H9 (cell line): Measurements from ENCODE around the gene BRI3. TPM values are rescaled to one million over a fixed set of nuclear protein-coding genes. Genes with fewer than 3 reads are reported as not detected.

ENCODE experiments used
- DNase-seq: peaks from one replicate; pipeline ENCODE4 v3.0.0-alpha.2; 2017
- H2AFZ ChIP-seq: one replicate; pipeline ENCODE4 v1.6.1; 2013; ENCODE audit warnings: mild to moderate bottlenecking, low read length, control low read depth, moderate library complexity
- H2AK5ac ChIP-seq: 2 replicates; pipeline ENCODE4 v1.6.1; 2013; ENCODE audit warnings: low read length, control low read depth, mixed read lengths; ENCODE audit not compliant: insufficient read length
- H2BK120ac ChIP-seq: one replicate; pipeline ENCODE4 v1.6.1; 2013; ENCODE audit warnings: low read depth, mild to moderate bottlenecking, low read length, control low read depth, inconsistent platforms; ENCODE audit not compliant: poor library complexity, severe bottlenecking
- H2BK12ac ChIP-seq: 2 replicates; pipeline ENCODE4 v1.6.1; 2013; ENCODE audit warnings: low read length, control low read depth, mixed read lengths, low read depth; ENCODE audit not compliant: insufficient read length
- H2BK15ac ChIP-seq: 2 replicates; pipeline ENCODE4 v1.6.1; 2013; ENCODE audit warnings: low read depth, low read length, control low read depth
- H2BK20ac ChIP-seq: one replicate; pipeline ENCODE4 v1.6.1; 2013; ENCODE audit warnings: low read depth, mild to moderate bottlenecking, low read length, control low read depth, inconsistent platforms; ENCODE audit not compliant: poor library complexity, severe bottlenecking
- H2BK5ac ChIP-seq: 2 replicates; pipeline ENCODE4 v1.6.1; 2013; ENCODE audit warnings: low read length, control low read depth, mixed read lengths; ENCODE audit not compliant: insufficient read length
- H3K14ac ChIP-seq: 2 replicates; pipeline ENCODE4 v1.6.1; 2013; ENCODE audit warnings: low read length, control low read depth; ENCODE audit not compliant: insufficient read depth
- H3K18ac ChIP-seq: 2 replicates; pipeline ENCODE4 v1.6.1; 2013; ENCODE audit warnings: low read depth, mild to moderate bottlenecking, mixed read lengths, low read length, control low read depth; ENCODE audit not compliant: insufficient read length
- H3K23ac ChIP-seq: 2 replicates; pipeline ENCODE4 v1.6.1; 2013; ENCODE audit warnings: low read length, control low read depth, mixed read lengths, low read depth; ENCODE audit not compliant: insufficient read length
- H3K23me2 ChIP-seq: 2 replicates; pipeline ENCODE4 v1.6.1; 2013; ENCODE audit warnings: low read depth, mild to moderate bottlenecking, mixed read lengths, low read length, control low read depth; ENCODE audit not compliant: insufficient read length, poor library complexity, severe bottlenecking
- H3K27ac ChIP-seq: 2 replicates; pipeline ENCODE4 v1.5.1; 2013; ENCODE audit warnings: low read length, control low read depth, mixed read lengths, low read depth; ENCODE audit not compliant: insufficient read length
- H3K27me3 ChIP-seq: 2 replicates; pipeline ENCODE4 v1.6.1; 2013; ENCODE audit warnings: low read length, control low read depth, inconsistent platforms; ENCODE audit not compliant: insufficient read depth
- H3K4ac ChIP-seq: 2 replicates; pipeline ENCODE4 v1.6.1; 2013; ENCODE audit warnings: low read depth, mild to moderate bottlenecking, control low read depth, inconsistent platforms, low read length, moderate library complexity
- H3K4me1 ChIP-seq: 2 replicates; pipeline ENCODE4 v1.6.1; 2013; ENCODE audit warnings: low read length, control low read depth, inconsistent platforms; ENCODE audit not compliant: insufficient read depth
- H3K4me2 ChIP-seq: 2 replicates; pipeline ENCODE4 v1.6.1; 2013; ENCODE audit warnings: low read length, control low read depth, mixed read lengths; ENCODE audit not compliant: insufficient read length, insufficient read depth
- H3K56ac ChIP-seq: 2 replicates; pipeline ENCODE4 v1.6.1; 2013; ENCODE audit warnings: low read depth, mild to moderate bottlenecking, mixed read lengths, low read length, control low read depth; ENCODE audit not compliant: insufficient read length
- H3K79me1 ChIP-seq: 2 replicates; pipeline ENCODE4 v1.6.1; 2013; ENCODE audit warnings: low read depth, mild to moderate bottlenecking, moderate library complexity, low read length, control low read depth, inconsistent platforms; ENCODE audit not compliant: insufficient read depth, poor library complexity, severe bottlenecking
- H3K79me2 ChIP-seq: 2 replicates; pipeline ENCODE4 v1.6.1; 2013; ENCODE audit warnings: low read length, control low read depth, inconsistent platforms; ENCODE audit not compliant: insufficient read depth
- H3K9ac ChIP-seq: 2 replicates; pipeline ENCODE4 v1.6.1; 2013; ENCODE audit warnings: low read length, control low read depth, mixed read lengths; ENCODE audit not compliant: insufficient read length; ENCODE audit errors: extremely low read depth
- H3K9me3 ChIP-seq: one replicate; pipeline ENCODE4 v1.6.1; 2013; ENCODE audit warnings: low read depth, low read length, inconsistent platforms; ENCODE audit not compliant: control insufficient read depth
- H3T11ph ChIP-seq: one replicate; pipeline ENCODE4 v1.6.1; 2013; ENCODE audit warnings: mild to moderate bottlenecking, low read length, control low read depth, inconsistent platforms
- H4K20me1 ChIP-seq: one replicate; pipeline ENCODE4 v1.6.1; 2013; ENCODE audit not compliant: control insufficient read depth, insufficient read length, insufficient read depth
- H4K5ac ChIP-seq: 2 replicates; pipeline ENCODE4 v1.6.1; 2013; ENCODE audit warnings: low read depth, mild to moderate bottlenecking, mixed read lengths, low read length, control low read depth; ENCODE audit not compliant: insufficient read length
- H4K8ac ChIP-seq: replicated peaks from 2 replicates; pipeline ENCODE4 v1.6.1; 2013; ENCODE audit warnings: low read length, control low read depth, mixed read lengths, low read depth; ENCODE audit not compliant: insufficient read length
- H4K91ac ChIP-seq: 2 replicates; pipeline ENCODE4 v1.6.1; 2013; ENCODE audit warnings: low read depth, mild to moderate bottlenecking, moderate library complexity, mixed read lengths, low read length, control low read depth; ENCODE audit not compliant: insufficient read length
- H3K27ac Mint-ChIP-seq, 3 experiments: 2 replicates in 2 of 3; 3 replicates in 1 of 3; pipeline ENCODE4 v1.8.0; 2020 to 2021; ENCODE audit warnings: mixed read lengths in 3 of 3, mild to moderate bottlenecking in 1 of 3, moderate library complexity in 1 of 3
- H3K27me3 Mint-ChIP-seq: 2 replicates; pipeline ENCODE4 v1.8.0; 2021; ENCODE audit warnings: low read depth, mild to moderate bottlenecking, moderate library complexity, mixed read lengths
- H3K36me3 Mint-ChIP-seq, 3 experiments: 2 replicates in 2 of 3; 3 replicates in 1 of 3; pipeline ENCODE4 v1.8.0; 2020 to 2021; ENCODE audit warnings: low read depth in 3 of 3, mixed read lengths in 3 of 3; ENCODE audit not compliant: insufficient read depth in 1 of 3
- H3K4me1 Mint-ChIP-seq, 2 experiments: 2 replicates each; pipeline ENCODE4 v1.8.0; 2020; ENCODE audit warnings: mixed read lengths in 2 of 2
- H3K4me3 Mint-ChIP-seq, 2 experiments: 2 replicates in 1 of 2; 3 replicates in 1 of 2; pipeline ENCODE4 v1.8.0; 2020 to 2021; ENCODE audit warnings: mild to moderate bottlenecking in 2 of 2, mixed read lengths in 2 of 2, moderate library complexity in 1 of 2
- H3K9me3 Mint-ChIP-seq, 2 experiments: 2 replicates in 1 of 2; 3 replicates in 1 of 2; pipeline ENCODE4 v1.8.0; 2020; ENCODE audit warnings: mild to moderate bottlenecking in 2 of 2, mixed read lengths in 2 of 2, moderate library complexity in 1 of 2
- WGBS: extraction: QIAGEN DNeasy Blood & Tissue Kit; methylation state at CpG from one replicate; pipeline ENCODE4 v1.1.7; 2013; ENCODE audit warnings: missing lambda C conversion rate, low lambda C conversion rate, mixed read lengths; ENCODE audit not compliant: insufficient read length; ENCODE audit errors: extremely low coverage; 5-methylcytosine and 5-hydroxymethylcytosine counted together
- total RNA-seq: library from RNA; stranded (reverse); gene quantifications from 2 replicates; pipeline ENCODE4 v1.2.1, GENCODE V29; 2021
- TF ChIP-seq, protein P1 (sequence below): fragments of 200-600 bp; sonication (generic); conservative IDR thresholded peaks from 3 replicates; pipeline ENCODE4 v1.8.0; 2021; ENCODE audit warnings: antibody characterized with exemption, mild to moderate bottlenecking

The BRI3 gene
- total RNA-seq, 1 experiment from 2014 or later: 102 TPM

DNA sequence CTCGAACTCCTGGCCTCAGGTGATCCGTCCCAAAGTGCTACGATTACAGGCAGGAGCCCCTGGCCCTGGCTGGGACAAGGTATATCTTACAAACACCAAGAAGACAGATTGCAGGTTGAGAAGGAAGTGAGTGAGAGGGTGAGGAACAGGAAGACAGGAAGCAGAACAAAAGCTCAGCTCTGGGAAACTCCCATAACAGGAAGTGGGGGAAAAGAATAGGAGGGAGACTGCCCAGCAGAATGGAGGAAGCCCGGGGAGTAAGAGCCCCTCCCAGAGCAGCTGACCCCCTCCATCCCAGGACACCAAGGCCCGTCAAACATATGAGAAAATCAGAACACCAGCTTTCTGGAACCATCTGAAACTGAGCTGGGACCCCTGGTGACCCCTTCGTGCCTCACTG is 32.4 kb upstream of the BRI3 start:
- no peaks in the 10 kb centered on the region for H3K27me3 Mint-ChIP-seq
- no peak for DNase-seq
- no peak overlapping the region for H3K4me3 Mint-ChIP-seq
- Histone ChIP-seq H2AFZ (no peak overlapping the region), H3K4me1 (no peaks in the 10 kb centered on the region), H3K27ac (no peak overlapping the region), H3T11ph (no peak overlapping the region), H3K14ac (no peak overlapping the region), H3K18ac (no peak overlapping the region), H3K9me3 (no peaks in the 10 kb centered on the region), H3K23ac (no peak overlapping the region), H4K20me1 (no peaks in the 10 kb centered on the region), H2BK5ac (no peak overlapping the region), H2BK120ac (no peak overlapping the region), H3K56ac (no peak overlapping the region), H3K79me1 (no peaks in the 10 kb centered on the region), H2BK12ac (no peak overlapping the region), H3K4ac (no peak overlapping the region), H3K4me2 (no peak overlapping the region), H3K23me2 (peaks cover 6% of the 10 kb centered on the region), H3K27me3 (no peaks in the 10 kb centered on the region), H4K5ac (no peak overlapping the region), H2BK20ac (no peak overlapping the region), H2AK5ac (no peak overlapping the region), H4K91ac (no peak overlapping the region), H2BK15ac (no peak overlapping the region), H3K79me2 (no peaks in the 10 kb centered on the region), H4K8ac (no peak overlapping the region), H3K9ac (no peak overlapping the region)
- TF ChIP-seq, protein P1, sequence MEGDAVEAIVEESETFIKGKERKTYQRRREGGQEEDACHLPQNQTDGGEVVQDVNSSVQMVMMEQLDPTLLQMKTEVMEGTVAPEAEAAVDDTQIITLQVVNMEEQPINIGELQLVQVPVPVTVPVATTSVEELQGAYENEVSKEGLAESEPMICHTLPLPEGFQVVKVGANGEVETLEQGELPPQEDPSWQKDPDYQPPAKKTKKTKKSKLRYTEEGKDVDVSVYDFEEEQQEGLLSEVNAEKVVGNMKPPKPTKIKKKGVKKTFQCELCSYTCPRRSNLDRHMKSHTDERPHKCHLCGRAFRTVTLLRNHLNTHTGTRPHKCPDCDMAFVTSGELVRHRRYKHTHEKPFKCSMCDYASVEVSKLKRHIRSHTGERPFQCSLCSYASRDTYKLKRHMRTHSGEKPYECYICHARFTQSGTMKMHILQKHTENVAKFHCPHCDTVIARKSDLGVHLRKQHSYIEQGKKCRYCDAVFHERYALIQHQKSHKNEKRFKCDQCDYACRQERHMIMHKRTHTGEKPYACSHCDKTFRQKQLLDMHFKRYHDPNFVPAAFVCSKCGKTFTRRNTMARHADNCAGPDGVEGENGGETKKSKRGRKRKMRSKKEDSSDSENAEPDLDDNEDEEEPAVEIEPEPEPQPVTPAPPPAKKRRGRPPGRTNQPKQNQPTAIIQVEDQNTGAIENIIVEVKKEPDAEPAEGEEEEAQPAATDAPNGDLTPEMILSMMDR: no peak
- no peaks in the 10 kb centered on the region; a peak in 2 of 7 replicates for H3K36me3 Mint-ChIP-seq
- no peaks in the 10 kb centered on the region for H3K9me3 Mint-ChIP-seq
- peaks cover 14 to 19% of the 10 kb centered on the region in 2 experiments for H3K4me1 Mint-ChIP-seq
- H3K27ac Mint-ChIP-seq: no peak overlapping the region
- WGBS: no CpG with 5 or more reads among the region's 6 CpGs
